Subcutaneous adipose tissue (tissue), 4 donors: ENCODE results near the gene FMO1. TPM values are rescaled to one million over a fixed set of nuclear protein-coding genes. Genes with fewer than 3 reads are reported as not detected.

Experiments
- CTCF ChIP-seq: fragments of 450-650 bp; IDR thresholded peaks from one replicate; pipeline ENCODE4 v1.5.1; 2016; ENCODE audit warnings: low read depth, mild to moderate bottlenecking, control low read depth, antibody characterized with exemption, moderate library complexity
- total RNA-seq, 4 donors: library from RNA; depleted of rRNA; stranded (reverse); fragments of >200 nt; gene quantifications; one replicate each; pipeline ENCODE4 v1.1.0, GENCODE V29; 2016

Gene FMO1
- total RNA-seq, 4 donors from 2014 or later: 2.1 to 14.1 (median 3.6) TPM

DNA sequence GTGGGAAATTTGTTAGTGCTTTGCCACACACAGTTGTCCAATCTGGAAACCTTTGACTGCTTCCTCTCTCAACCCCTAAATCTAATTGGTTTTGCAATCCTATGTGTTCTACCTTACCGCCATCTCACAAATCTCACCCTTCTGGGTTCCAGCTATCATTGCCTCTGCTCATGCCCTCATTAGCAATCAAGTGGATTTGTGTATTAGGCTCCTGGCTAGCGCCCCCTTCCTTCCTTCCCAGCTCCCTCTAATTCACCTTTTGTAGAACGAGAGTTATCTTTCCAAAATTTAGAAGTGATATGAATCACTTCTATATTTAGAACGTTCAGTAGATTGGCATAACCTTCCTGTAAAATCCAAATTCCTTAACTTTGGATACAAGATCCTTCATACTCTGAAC is 18.6 kb downstream of the FMO1 start:
- no peak for TF ChIP-seq CTCF

GRCh38 chr1:171267391-171267790 is 19.1 kb downstream of the FMO1 start:
- no peak for TF ChIP-seq CTCF

GRCh38 chr1:171270806-171271205 is 22.5 kb downstream of the FMO1 start:
- TF ChIP-seq CTCF: no peak

DNA sequence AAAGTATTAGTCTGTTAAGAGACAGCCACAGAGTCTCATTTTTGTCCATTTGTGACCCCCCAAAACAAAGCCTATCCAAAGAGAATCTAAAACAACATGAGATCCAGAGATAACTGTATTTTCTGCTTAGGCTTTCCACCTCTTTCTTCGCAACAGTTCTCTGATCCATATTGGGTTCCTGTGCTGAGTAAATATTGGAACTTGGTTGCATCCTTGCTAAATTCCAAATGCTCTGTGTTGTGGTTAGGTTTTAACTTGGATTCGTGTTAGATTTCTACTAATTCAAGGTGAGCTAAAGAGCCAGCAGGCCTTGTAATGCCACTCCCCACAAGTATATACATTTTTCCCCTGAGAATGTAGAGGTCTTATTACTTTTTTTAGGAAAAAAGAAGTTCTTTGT is 29.2 kb downstream of the FMO1 start:
- TF ChIP-seq CTCF: no peak

- no peak for TF ChIP-seq CTCF
Measured at GRCh38 chr1:171279234-171279633, 30.9 kb downstream of the FMO1 start.

DNA sequence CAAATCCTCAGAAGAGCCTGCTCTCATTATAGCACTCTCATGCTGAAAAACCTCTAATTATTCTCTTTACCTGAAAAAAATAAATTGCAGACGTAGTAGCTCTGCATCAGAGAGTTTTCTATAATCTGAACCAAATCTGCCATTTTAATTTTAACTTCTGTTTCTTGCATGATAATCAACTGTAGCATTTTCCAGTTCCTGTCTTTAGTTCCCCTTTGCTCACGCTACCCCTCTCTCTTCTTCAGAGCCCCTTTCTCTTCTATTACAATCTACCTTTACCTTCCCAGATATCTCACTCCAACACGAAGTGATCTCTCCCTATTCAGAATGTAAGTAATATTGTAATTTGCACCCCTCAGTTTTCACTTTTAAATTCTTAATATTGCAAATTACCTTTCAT is 31.4 kb downstream of the FMO1 start:
- TF ChIP-seq CTCF: no peak

DNA sequence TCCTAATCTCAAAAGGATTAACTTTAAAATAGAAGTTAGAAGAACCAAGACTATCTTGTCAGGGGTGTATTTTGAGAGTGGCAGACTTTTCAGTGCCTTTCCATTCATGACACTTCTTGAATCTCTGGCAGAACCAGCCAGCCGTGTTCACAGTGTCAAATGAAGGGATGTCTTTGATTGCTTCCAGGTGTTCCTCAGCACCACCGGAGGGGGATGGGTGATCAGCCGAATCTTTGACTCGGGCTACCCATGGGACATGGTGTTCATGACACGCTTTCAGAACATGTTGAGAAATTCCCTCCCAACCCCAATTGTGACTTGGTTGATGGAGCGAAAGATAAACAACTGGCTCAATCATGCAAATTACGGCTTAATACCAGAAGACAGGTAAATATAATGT is 32.3 kb downstream of the FMO1 start:
- no peak for TF ChIP-seq CTCF
